ENCODE results near the gene SORCS1.

Gene SORCS1

DNA sequence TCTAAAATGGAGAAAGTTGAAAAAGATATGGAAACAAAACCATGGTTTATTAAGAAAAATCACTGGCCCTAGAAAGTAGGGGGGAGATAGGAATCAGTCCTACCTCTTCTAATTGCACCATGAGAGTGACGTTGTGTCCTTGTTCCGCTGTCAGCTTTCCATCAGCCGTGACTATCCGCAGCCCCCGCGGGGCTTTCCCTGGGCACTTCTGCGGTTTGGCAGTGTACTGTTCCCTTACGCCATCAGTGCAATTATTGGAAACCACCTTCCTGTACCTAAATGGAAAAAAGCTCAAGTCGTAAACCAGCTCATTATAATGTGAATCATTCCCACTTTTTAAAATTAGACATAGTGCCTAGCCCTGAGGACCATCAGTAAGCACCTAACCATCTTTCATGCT is 512.2 kb downstream of the SORCS1 start:
- H3K36me3 ChIP-seq (ENCODE audit: control insufficient read depth, insufficient read depth, low read length): no peaks in the 10 kb centered on the region
- H3K9me3 ChIP-seq (ENCODE audit: control insufficient read depth, low read length): no peaks in the 10 kb centered on the region
- H3K9ac ChIP-seq: no peak overlapping the region
- H3K4me3 ChIP-seq (ENCODE audit: low read depth, low read length): no peak overlapping the region
- TF ChIP-seq, protein P1, sequence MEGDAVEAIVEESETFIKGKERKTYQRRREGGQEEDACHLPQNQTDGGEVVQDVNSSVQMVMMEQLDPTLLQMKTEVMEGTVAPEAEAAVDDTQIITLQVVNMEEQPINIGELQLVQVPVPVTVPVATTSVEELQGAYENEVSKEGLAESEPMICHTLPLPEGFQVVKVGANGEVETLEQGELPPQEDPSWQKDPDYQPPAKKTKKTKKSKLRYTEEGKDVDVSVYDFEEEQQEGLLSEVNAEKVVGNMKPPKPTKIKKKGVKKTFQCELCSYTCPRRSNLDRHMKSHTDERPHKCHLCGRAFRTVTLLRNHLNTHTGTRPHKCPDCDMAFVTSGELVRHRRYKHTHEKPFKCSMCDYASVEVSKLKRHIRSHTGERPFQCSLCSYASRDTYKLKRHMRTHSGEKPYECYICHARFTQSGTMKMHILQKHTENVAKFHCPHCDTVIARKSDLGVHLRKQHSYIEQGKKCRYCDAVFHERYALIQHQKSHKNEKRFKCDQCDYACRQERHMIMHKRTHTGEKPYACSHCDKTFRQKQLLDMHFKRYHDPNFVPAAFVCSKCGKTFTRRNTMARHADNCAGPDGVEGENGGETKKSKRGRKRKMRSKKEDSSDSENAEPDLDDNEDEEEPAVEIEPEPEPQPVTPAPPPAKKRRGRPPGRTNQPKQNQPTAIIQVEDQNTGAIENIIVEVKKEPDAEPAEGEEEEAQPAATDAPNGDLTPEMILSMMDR (IDR thresholded peaks at IDR 0.05): no peak
- no peak overlapping the region for H3K4me2 ChIP-seq (ENCODE audit: low read length)
- no peak overlapping the region for H2AFZ ChIP-seq
- no peaks in the 10 kb centered on the region for H3K27me3 ChIP-seq (ENCODE audit: control insufficient read depth, insufficient read depth, low read length)
- no peaks in the 10 kb centered on the region for H3K79me2 ChIP-seq
- H3K27ac ChIP-seq: no peak overlapping the region
- H3K4me1 ChIP-seq: no peaks in the 10 kb centered on the region

DNA sequence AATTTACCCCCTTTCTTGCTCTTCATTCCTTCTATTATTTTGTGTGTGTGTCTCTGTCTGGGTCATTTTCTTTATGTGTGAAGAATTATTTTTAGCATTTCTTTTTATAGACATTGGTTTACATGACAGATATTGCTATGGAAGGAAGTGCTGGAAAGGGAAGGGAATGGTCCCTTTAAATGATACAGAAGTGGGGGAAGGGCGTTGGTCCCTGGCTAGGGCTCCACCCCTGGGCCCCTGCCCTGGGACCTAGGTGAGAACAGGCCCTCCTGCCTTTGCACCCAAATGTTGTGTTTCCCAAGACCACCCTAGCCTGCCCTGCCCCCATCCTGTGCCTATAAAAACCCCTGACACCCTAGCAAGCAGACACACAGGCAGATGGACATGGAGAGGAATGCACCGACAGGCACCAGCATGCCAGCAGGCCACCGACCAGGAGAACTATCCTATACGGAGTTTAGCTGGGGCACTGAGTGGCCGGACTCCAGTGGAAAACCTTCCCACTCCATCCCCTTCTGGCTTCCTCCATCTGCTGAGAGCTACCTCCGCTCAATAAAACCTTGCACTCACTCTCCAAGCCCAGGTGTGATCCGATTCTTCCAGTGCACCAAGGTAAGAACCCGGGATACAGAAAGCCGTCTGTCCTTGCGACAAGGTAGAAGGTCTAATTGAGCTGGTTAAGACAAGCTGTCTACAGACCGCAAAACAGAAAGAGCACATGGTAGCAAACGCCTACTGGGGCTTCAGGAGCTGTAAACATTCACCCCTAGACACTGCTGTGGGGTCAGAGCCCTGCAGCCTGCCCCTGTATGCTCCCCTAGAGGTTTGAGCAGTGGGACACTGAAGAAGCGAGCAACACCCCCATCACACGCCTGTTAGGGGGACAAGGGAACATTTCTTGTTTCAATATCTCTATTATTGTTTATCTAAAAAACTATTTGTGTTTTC is 515.7 kb downstream of the SORCS1 start:
- H3K27ac ChIP-seq: no peak overlapping the region
- H3K36me3 ChIP-seq (ENCODE audit: control insufficient read depth, insufficient read depth, low read length): no peaks in the 10 kb centered on the region
- H3K4me2 ChIP-seq (ENCODE audit: low read length): no peak overlapping the region
- TF ChIP-seq, protein P1 (IDR thresholded peaks at IDR 0.05): no peak
- H2AFZ ChIP-seq: no peak overlapping the region
- no peak overlapping the region for H3K9ac ChIP-seq
- no peak overlapping the region for H3K4me3 ChIP-seq (ENCODE audit: low read depth, low read length)
- no peaks in the 10 kb centered on the region for H3K4me1 ChIP-seq
- H3K9me3 ChIP-seq (ENCODE audit: control insufficient read depth, low read length): no peaks in the 10 kb centered on the region
- no peaks in the 10 kb centered on the region for H3K27me3 ChIP-seq (ENCODE audit: control insufficient read depth, insufficient read depth, low read length)
- no peaks in the 10 kb centered on the region for H3K79me2 ChIP-seq

DNA sequence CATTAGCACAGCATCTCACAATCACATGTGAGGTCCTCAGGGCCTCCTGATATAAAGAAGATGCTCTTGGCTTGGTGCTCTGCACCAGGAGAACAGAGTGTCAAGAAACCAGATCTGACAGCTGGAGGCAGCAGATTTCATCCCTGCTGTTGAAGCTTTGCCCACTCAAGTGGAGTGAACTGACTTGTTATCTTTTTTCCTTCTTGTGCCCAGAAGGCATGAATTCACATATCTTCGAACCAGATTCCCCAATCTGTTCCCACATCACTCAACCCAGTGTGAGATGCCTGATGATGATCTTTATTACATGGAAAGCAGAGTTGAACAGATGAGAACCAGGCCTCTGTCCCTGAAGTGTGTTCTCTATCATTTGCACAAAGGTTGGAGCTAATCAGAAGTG is 521.0 kb downstream of the SORCS1 start:
- Histone ChIP-seq H3K9me3 (ENCODE audit: control insufficient read depth, low read length) (no peaks in the 10 kb centered on the region), H2AFZ (no peak overlapping the region), H3K27me3 (ENCODE audit: control insufficient read depth, insufficient read depth, low read length) (no peaks in the 10 kb centered on the region), H3K9ac (no peak overlapping the region), H3K4me3 (ENCODE audit: low read depth, low read length) (no peak overlapping the region), H3K4me1 (no peaks in the 10 kb centered on the region), H3K36me3 (ENCODE audit: control insufficient read depth, insufficient read depth, low read length) (no peaks in the 10 kb centered on the region), H3K4me2 (ENCODE audit: low read length) (no peak overlapping the region), H3K27ac (no peak overlapping the region), H3K79me2 (no peaks in the 10 kb centered on the region)
- TF ChIP-seq, protein P1 (IDR thresholded peaks at IDR 0.05): no peak

DNA sequence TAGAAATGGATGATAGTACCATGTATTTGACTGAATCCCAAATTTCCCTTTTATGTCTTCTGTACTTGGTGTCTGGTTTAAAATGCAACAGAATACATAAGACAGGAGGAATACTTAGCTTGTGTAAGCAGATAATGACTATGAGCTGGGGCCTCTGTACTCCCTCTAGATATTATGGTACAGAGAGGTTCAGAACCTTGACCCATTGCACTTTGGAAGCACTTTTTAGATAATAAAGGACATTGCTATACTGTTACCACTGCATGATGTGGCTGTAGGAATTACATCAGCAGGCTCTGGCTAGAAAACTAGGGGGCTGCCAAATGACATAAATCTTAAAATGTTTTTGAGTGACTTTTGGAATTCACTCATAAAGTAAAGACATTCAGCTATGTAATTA is 526.6 kb downstream of the SORCS1 start:
- no peak overlapping the region for H3K9ac ChIP-seq
- no peak overlapping the region for H3K27ac ChIP-seq
- no peaks in the 10 kb centered on the region for H3K36me3 ChIP-seq (ENCODE audit: control insufficient read depth, insufficient read depth, low read length)
- H3K4me2 ChIP-seq (ENCODE audit: low read length): no peak overlapping the region
- H3K4me1 ChIP-seq: no peaks in the 10 kb centered on the region
- H3K79me2 ChIP-seq: no peaks in the 10 kb centered on the region
- no peaks in the 10 kb centered on the region for H3K9me3 ChIP-seq (ENCODE audit: control insufficient read depth, low read length)
- H3K27me3 ChIP-seq (ENCODE audit: control insufficient read depth, insufficient read depth, low read length): no peaks in the 10 kb centered on the region
- TF ChIP-seq, protein P1 (IDR thresholded peaks at IDR 0.05): no peak
- H3K4me3 ChIP-seq (ENCODE audit: low read depth, low read length): no peak overlapping the region
- no peak overlapping the region for H2AFZ ChIP-seq
